ENCODE data around the gene EIF4EBP2. TPM values are rescaled to one million over a fixed set of nuclear protein-coding genes. Genes with fewer than 3 reads are reported as not detected.

Gene EIF4EBP2
- total RNA-seq, 1 experiment from 2014 or later: 93.2 TPM

GRCh38 chr10:70355051-70356021, 48.6 kb upstream of the EIF4EBP2 start:
- no peak overlapping the region for H2BK12ac ChIP-seq (ENCODE audit: insufficient read length, low read depth, low read length)
- H3K36me3 Mint-ChIP-seq (ENCODE audit: insufficient read depth in 1 of 3, low read depth in 3 of 3): peaks cover 0 to 1% (median 0%) of the 10 kb centered on the region in 3 experiments; a peak in 1 of 7 replicates
- H3K27me3 Mint-ChIP-seq (ENCODE audit: low read depth): no peaks in the 10 kb centered on the region
- no peak overlapping the region for H3K14ac ChIP-seq (ENCODE audit: insufficient read depth, low read length)
- H3K4me2 ChIP-seq (ENCODE audit: insufficient read depth, insufficient read length, low read length): no peak overlapping the region
- H2AFZ ChIP-seq (ENCODE audit: low read length): no peak overlapping the region
- peak overlapping the region in 2 of 3 experiments; percentile 5 to 72; a peak in 3 of 7 replicates for H3K27ac Mint-ChIP-seq
- H3K18ac ChIP-seq (ENCODE audit: insufficient read length, low read depth, low read length): no peak overlapping the region
- H3K23me2 ChIP-seq (ENCODE audit: insufficient read length, low read depth, low read length, poor library complexity, severe bottlenecking): no peaks in the 10 kb centered on the region
- no peak for TF ChIP-seq CTCF (conservative IDR thresholded peaks at IDR 0.05)
- H3K4ac ChIP-seq (ENCODE audit: low read depth, low read length): no peak overlapping the region
- H4K91ac ChIP-seq (ENCODE audit: insufficient read length, low read depth, low read length): no peak overlapping the region
- no peak overlapping the region for H3T11ph ChIP-seq (ENCODE audit: low read length)
- no peak overlapping the region for H2BK20ac ChIP-seq (ENCODE audit: low read depth, low read length, poor library complexity, severe bottlenecking)
- DNase-seq: no peak
- no peaks in the 10 kb centered on the region for H3K4me1 ChIP-seq (ENCODE audit: insufficient read depth, low read length)
- H2BK5ac ChIP-seq (ENCODE audit: insufficient read length, low read length): no peak overlapping the region
- H3K79me2 ChIP-seq (ENCODE audit: insufficient read depth, low read length): no peaks in the 10 kb centered on the region
- H2BK120ac ChIP-seq (ENCODE audit: low read depth, low read length, poor library complexity, severe bottlenecking): no peak overlapping the region
- H3K9me3 ChIP-seq (ENCODE audit: control insufficient read depth, low read depth, low read length): no peaks in the 10 kb centered on the region
- H3K9me3 Mint-ChIP-seq: no peaks in the 10 kb centered on the region
- H3K56ac ChIP-seq (ENCODE audit: insufficient read length, low read depth, low read length): no peak overlapping the region
- WGBS (ENCODE audit: extremely low coverage, insufficient read length, low lambda C conversion rate): no CpG with 5 or more reads among the region's 21 CpGs
- no peaks in the 10 kb centered on the region for H3K27me3 ChIP-seq (ENCODE audit: insufficient read depth, low read length)
- H2AK5ac ChIP-seq (ENCODE audit: insufficient read length, low read length): no peak overlapping the region
- H4K20me1 ChIP-seq (ENCODE audit: control insufficient read depth, insufficient read depth, insufficient read length): no peaks in the 10 kb centered on the region
- no peak overlapping the region for H3K23ac ChIP-seq (ENCODE audit: insufficient read length, low read depth, low read length)
- H3K4me3 Mint-ChIP-seq: no peak overlapping the region
- H3K79me1 ChIP-seq (ENCODE audit: insufficient read depth, low read depth, low read length, poor library complexity, severe bottlenecking): no peaks in the 10 kb centered on the region
- no peak overlapping the region for H3K9ac ChIP-seq (ENCODE audit: extremely low read depth, insufficient read length, low read length)
- no peak overlapping the region for H4K8ac ChIP-seq (replicated peaks; ENCODE audit: insufficient read length, low read depth, low read length)
- H3K4me1 Mint-ChIP-seq: peaks cover 3 to 13% of the 10 kb centered on the region in 2 experiments; a peak in 3 of 4 replicates
- no peak overlapping the region for H2BK15ac ChIP-seq (ENCODE audit: low read depth, low read length)
- H4K5ac ChIP-seq (ENCODE audit: insufficient read length, low read depth, low read length): no peak overlapping the region
- H3K27ac ChIP-seq (ENCODE audit: insufficient read length, low read depth, low read length): no peak overlapping the region

All from H9 (cell line).